ENCODE results near the gene FASTKD2.
A peak's percentile ranks its signal among the peaks of the same experiment; 100 is the strongest.
"Not testable (repeated sequence)": the region's sequence is repeated elsewhere in the genome, so short reads cannot be mapped to it uniquely, and the experiment has no call there.

The FASTKD2 gene

GRCh38 chr2:206792645-206793044 is 27.2 kb downstream of the FASTKD2 start:
- no peak for DNase-seq

- no peak for DNase-seq
Measured at GRCh38 chr2:206797376-206797775, 32.0 kb downstream of the FASTKD2 start.

- peak; percentile 31 for DNase-seq
Measured at GRCh38 chr2:206798000-206798399, 32.6 kb downstream of the FASTKD2 start.

GRCh38 chr2:206799083-206799482 is 33.7 kb downstream of the FASTKD2 start:
- peak; percentile 20 for DNase-seq

DNA sequence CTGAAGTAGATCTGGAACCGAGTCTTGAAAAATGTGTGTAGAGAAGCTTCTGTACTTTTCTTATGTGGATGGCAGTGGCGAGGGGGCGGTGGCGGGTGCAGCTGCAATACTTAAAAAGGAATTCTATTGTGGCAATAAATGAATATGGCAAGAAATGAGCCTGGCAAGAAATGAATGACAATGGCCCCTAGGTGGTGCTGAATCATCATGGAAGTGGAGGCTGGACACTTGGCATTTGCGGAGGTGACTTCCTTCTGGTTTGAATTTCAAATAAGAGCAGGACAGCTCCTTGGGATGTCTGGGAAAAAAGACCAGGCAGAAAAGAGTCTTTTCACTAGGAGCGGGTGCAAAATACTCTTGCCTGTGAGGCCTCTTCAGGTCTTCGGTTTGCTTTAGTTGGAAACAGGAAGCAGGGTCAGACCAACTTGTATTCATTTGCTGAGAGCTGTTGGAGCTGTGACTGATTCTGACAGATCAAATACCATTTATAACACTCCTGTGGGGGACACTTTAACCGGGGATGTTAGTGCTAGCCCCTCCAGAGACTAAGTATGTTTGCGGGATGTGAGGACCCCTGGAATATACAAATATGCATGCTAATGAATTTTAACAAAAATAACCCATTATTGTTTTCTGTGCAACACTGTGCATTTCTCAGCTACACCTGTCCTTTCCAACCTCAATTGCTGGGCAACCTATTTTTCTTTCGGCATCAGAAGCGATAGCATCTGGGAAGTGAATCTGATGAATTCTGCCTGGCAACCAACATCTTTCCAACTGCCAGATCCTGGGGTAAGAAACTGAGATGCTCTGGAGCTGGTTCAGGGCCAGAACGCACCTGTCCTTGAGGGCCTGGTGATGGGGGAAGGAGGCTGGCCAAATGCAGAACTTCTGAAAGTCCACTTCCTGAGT is 35.4 kb downstream of the FASTKD2 start:
- DNase-seq = peak; percentile 33

GRCh38 chr2:206801418-206802189 is 36.2 kb downstream of the FASTKD2 start:
- DNase-seq = no peak

DNA sequence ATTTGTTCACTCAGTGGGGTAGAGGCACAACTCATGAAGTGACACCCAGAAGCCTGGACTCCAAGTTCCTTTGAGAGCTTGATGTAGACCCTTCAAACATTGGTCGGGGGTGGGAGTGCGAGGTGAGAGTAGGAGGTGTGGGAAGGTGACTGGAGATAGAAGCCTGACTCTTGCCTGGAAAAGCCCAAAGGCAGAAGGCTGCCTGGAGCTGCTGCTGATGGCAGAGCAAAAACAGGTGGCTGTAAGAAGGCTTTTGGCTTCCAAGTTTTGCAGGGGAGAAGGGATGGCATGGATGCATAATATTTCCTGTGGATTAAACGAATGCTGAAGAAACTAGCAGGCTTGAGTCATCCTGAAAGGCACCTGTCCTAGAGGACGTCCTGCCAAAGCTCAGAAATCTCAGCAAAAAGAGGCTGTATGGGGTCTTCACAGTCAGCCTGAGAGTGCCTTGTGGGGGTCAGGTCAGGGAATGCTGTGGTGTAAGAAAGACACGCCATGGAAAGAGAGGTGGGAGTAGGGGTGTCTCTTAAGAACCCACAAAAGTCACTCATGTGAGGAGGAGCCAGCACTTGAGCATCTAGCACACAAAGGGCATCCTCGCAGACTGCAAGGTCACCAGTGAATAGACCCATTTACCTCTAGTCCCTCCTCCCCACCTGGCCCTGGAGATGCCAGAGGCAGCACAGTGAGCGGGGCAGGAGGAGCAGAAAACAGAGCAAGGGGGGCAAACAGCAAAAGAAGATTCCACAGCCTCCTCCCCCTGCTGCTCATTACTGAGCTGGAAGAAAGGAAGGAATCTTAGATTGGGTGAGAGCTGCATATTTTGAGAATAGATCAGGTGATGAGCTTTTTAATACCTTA is 37.5 kb downstream of the FASTKD2 start:
- DNase-seq = no peak

GRCh38 chr2:206804326-206804725 is 38.9 kb downstream of the FASTKD2 start:
- no peak for DNase-seq

- DNase-seq = no peak
Measured at GRCh38 chr2:206805887-206806607, 40.6 kb downstream of the FASTKD2 start.

- DNase-seq = not testable (repeated sequence)
Measured at GRCh38 chr2:206807624-206808023, 42.2 kb downstream of the FASTKD2 start.

GRCh38 chr2:206812471-206812870 is 47.1 kb downstream of the FASTKD2 start:
- not testable (repeated sequence) for DNase-seq

DNA sequence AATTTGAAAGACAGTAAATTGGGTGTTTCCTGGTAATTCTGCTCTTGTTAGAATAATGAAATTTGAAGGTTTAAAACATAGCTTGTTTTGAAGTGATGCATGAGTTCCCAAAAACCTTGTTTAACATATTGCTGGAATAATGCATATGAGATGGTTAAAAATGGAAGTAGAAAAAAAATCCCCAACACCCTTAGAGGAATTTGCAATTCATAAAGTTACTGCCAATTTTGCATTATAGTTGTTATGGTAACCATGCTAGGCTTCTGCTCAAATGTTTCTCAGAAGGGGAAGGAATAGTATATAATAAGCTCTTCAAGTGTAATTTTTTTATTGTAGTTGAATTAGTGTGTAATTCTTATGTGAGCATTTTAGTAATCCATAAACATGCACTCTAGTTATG is 49.1 kb downstream of the FASTKD2 start:
- no peak for DNase-seq

- DNase-seq = no peak
Measured at GRCh38 chr2:206820807-206821206, 55.4 kb downstream of the FASTKD2 start.

GRCh38 chr2:206823178-206823577 is 57.8 kb downstream of the FASTKD2 start:
- DNase-seq = no peak

GRCh38 chr2:206824087-206824618 is 58.7 kb downstream of the FASTKD2 start:
- no peak for DNase-seq

GRCh38 chr2:206824993-206825392 is 59.6 kb downstream of the FASTKD2 start:
- DNase-seq = no peak

- DNase-seq = no peak
Measured at GRCh38 chr2:206831442-206831995, 66.1 kb downstream of the FASTKD2 start.

DNA sequence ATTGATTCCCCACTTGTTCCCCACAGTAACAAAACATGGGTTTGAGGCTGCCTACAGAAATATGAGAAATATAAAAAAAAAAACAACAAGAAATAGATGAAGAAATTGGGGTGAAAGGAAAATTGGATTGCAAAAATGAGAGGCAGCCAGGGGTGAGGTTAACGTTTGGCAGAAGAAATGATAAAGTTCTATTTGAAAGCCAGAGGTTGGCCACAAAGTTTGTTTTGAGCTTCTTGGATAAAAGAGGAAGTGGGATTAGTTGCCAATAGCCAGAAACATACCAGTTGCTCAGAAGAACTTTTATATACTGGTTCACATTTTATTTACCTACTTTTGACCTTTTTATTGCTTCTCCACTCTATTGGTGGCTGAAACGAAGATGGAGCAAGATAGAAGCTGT is 67.5 kb downstream of the FASTKD2 start:
- no peak for DNase-seq

DNA sequence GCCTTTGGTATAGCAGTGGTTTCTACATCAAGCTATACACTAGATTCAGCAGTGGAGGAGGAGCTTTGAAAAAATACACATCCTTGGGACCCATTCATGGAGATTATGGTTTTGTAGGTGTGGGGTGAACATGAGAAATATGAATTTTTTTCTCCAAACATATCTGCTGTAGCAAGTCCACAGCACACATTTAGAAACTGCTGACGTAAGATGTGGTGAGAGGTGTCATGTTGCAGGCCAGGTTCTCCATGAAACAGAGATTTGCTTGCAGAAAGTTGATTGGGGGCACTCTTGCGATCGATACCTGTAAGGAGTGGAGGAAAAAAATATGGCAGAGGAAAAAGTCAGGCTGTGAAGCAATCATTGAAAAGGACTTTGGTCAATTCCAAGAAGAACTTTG is 67.9 kb downstream of the FASTKD2 start:
- no peak for DNase-seq

- DNase-seq = no peak
Measured at GRCh38 chr2:206836722-206837121, 71.3 kb downstream of the FASTKD2 start.

DNA sequence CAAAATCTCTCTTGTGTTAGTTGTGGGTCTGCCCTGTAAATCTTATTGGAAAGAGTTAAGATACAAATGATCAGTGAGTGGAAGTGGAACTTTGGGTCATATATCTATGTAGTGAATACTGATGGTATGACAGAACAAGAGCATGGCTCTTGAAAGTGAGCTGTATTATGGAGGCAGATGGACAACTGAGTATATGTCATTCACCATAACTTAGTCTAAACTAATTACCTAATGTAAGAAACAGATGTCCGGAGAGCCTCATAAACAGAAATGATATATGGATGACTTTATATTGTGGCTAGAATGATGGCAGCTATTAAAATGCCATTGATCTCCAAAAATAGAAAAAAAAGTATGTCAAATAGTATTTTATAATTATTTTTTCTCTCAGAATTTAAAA is 72.4 kb downstream of the FASTKD2 start:
- DNase-seq = no peak

- DNase-seq = no peak
Measured at GRCh38 chr2:206838690-206839089, 73.3 kb downstream of the FASTKD2 start.

Measured in stimulated activated CD4-positive, alpha-beta T cell treated with anti-CD3 and anti-CD28 coated beads, Interleukin-1b, Interleukin-23, amount 100 ng/mL, for 48 hours (primary cell).